HCT116 (cell line): ENCODE measurements around the gene VAMP3. TPM values are rescaled to one million over a fixed set of nuclear protein-coding genes. Genes with fewer than 3 reads are reported as not detected.

Experiments
- ATAC-seq: fragments of 200-7000 bp; cut with Tn5 transposase; 2 replicates; pipeline ENCODE4 v1.9.1; 2020; ENCODE audit warnings: mild to moderate bottlenecking, moderate library complexity
- BruUV-seq: library from RNA; stranded (reverse); fragments of 400-500 nt; replicated peaks from 2 replicates; lab custom pipeline; 2021; lab: Mats Ljungman, UMichigan
- CTCF ChIA-PET: fragments of 300-600 bp; sonication (Branson Sonifier 250); formaldehyde crosslinking; loops from one replicate; lab custom pipeline; 2021; ENCODE audit warnings: antibody characterized with exemption; lab: Charles Lee
- POLR2A ChIA-PET: fragments of 300-600, 350-600 bp; sonication (Branson Sonifier 250); formaldehyde crosslinking; loops from one replicate; lab custom pipeline; 2021; ENCODE audit warnings: antibody characterized with exemption; lab: Charles Lee
- RAD21 ChIA-PET, 2 experiments: fragments of 300-600 bp; sonication (Branson Sonifier 250); formaldehyde crosslinking; loops; one replicate each; lab custom pipeline; 2023; ENCODE audit warnings: low total read pairs in 2 of 2; ENCODE audit not compliant: uncharacterized antibody in 2 of 2, unreplicated experiment in 2 of 2, low non-redundant PET in 1 of 2; lab: Charles Lee
- DNase-seq: peaks from one replicate; pipeline ENCODE4 v3.0.0-alpha.2; 2010; ENCODE audit warnings: low read depth, low spot score
- H2AFZ ChIP-seq: fragments of 200-600 bp; shearing (Covaris generic), sonication (generic); 2 replicates; pipeline ENCODE4 v1.6.1; 2017; ENCODE audit warnings: low read depth, mixed run types, mixed read lengths, antibody characterized with exemption, low read length; ENCODE audit not compliant: poor library complexity, severe bottlenecking
- H3K27ac ChIP-seq: 2 replicates; pipeline ENCODE4 v1.5.1; 2012; ENCODE audit warnings: low read depth, low read length
- H3K27me3 ChIP-seq: fragments of 200-600 bp; sonication (generic); 2 replicates; pipeline ENCODE4 v1.6.1; 2016; ENCODE audit warnings: mixed run types, low read length, mixed read lengths; ENCODE audit not compliant: insufficient read depth
- H3K36me3 ChIP-seq, 2 experiments: fragments of 200-500 bp in 1 of 2; fragments of 200-600 bp in 1 of 2; sonication (Bioruptor generic) in 1 of 2; sonication (generic) in 1 of 2; 2 replicates each; pipeline versions ENCODE4 v1.5.1 to v1.6.1; 2014 to 2016; ENCODE audit warnings: low read length in 2 of 2, inconsistent platforms in 1 of 2, mixed read lengths in 1 of 2, mixed run types in 1 of 2; ENCODE audit not compliant: insufficient read depth in 2 of 2, control insufficient read depth in 1 of 2
- H3K4me1 ChIP-seq, 2 experiments: fragments of 200-600 bp in 1 of 2; sonication (generic) in 1 of 2; 2 replicates each; pipeline versions ENCODE4 v1.5.1 to v1.6.1; 2012 to 2017; ENCODE audit warnings: low read length in 2 of 2, inconsistent platforms in 1 of 2, mild to moderate bottlenecking in 1 of 2, mixed read lengths in 1 of 2, mixed run types in 1 of 2, moderate library complexity in 1 of 2; ENCODE audit not compliant: insufficient read depth in 2 of 2, control insufficient read depth in 1 of 2
- H3K4me2 ChIP-seq: fragments of 200-600 bp; sonication (generic); 2 replicates; pipeline ENCODE4 v1.6.1; 2017; ENCODE audit warnings: mixed run types, low read length, mixed read lengths
- H3K4me3 ChIP-seq, 2 experiments: fragments of 200-600 bp in 1 of 2; sonication (generic) in 1 of 2; replicated peaks in 1 of 2; 2 replicates each; pipeline ENCODE4 v1.5.1; 2011 to 2016; ENCODE audit warnings: low read length in 2 of 2, control low read depth in 1 of 2, low read depth in 1 of 2, mild to moderate bottlenecking in 1 of 2, mixed read lengths in 1 of 2, mixed run types in 1 of 2
- H3K79me2 ChIP-seq: fragments of 200-600 bp; sonication (generic); 2 replicates; pipeline ENCODE4 v1.6.1; 2017; ENCODE audit warnings: mild to moderate bottlenecking, mixed run types, low read length, moderate library complexity, mixed read lengths; ENCODE audit not compliant: insufficient read depth
- H3K9ac ChIP-seq: fragments of 200-600 bp; sonication (generic); 2 replicates; pipeline ENCODE4 v1.6.1; 2016; ENCODE audit warnings: low read length, mixed read lengths
- H3K9me2 ChIP-seq: fragments of 200-600 bp; sonication (generic), shearing (Covaris generic); 2 replicates; pipeline ENCODE4 v1.6.1; 2017; ENCODE audit warnings: mixed run types, mild to moderate bottlenecking, moderate library complexity; ENCODE audit not compliant: insufficient read depth
- H3K9me3 ChIP-seq, 2 experiments: fragments of 200-500 bp in 1 of 2; fragments of 200-600 bp in 1 of 2; sonication (Bioruptor generic) in 1 of 2; sonication (generic) in 1 of 2; 2 replicates each; pipeline ENCODE4 v1.6.1; 2014 to 2017; ENCODE audit warnings: low read length in 2 of 2, mixed read lengths in 2 of 2, inconsistent platforms in 1 of 2, low read depth in 1 of 2, mild to moderate bottlenecking in 1 of 2, mixed run types in 1 of 2, moderate library complexity in 1 of 2; ENCODE audit not compliant: control insufficient read depth in 1 of 2, insufficient read depth in 1 of 2
- H4K20me1 ChIP-seq: fragments of 200-600 bp; sonication (generic), shearing (Covaris generic); 2 replicates; pipeline ENCODE4 v1.6.1; 2017; ENCODE audit warnings: mixed run types, mild to moderate bottlenecking, moderate library complexity; ENCODE audit not compliant: insufficient read depth
- CBX3 ChIP-seq: IDR thresholded peaks from 2 replicates; pipeline ENCODE4 v1.6.1; 2012; ENCODE audit warnings: low read depth
- CEBPB ChIP-seq: IDR thresholded peaks from 2 replicates; pipeline ENCODE4 v1.6.1; 2012; ENCODE audit warnings: low read depth
- EGR1 ChIP-seq: IDR thresholded peaks from 2 replicates; pipeline ENCODE4 v1.6.1; 2012; ENCODE audit warnings: low read depth
- EZH2phosphoT487 ChIP-seq: fragments of 200-600 bp; IDR thresholded peaks from 2 replicates; pipeline ENCODE4 v1.6.1; 2018; ENCODE audit warnings: antibody characterized with exemption, borderline replicate concordance
- FOSL1 ChIP-seq: IDR thresholded peaks from 2 replicates; pipeline ENCODE4 v1.6.1; 2012; ENCODE audit warnings: low read depth
- JUND ChIP-seq: IDR thresholded peaks from 2 replicates; pipeline ENCODE4 v1.6.1; 2012
- POLR2A ChIP-seq: IDR thresholded peaks from 2 replicates; pipeline ENCODE4 v1.7.0; 2011; ENCODE audit warnings: borderline replicate concordance; ENCODE audit not compliant: insufficient read depth, insufficient read length; ENCODE audit errors: extremely low read depth
- POLR2AphosphoS5 ChIP-seq: IDR thresholded peaks from 2 replicates; pipeline ENCODE4 v1.6.1; 2011; ENCODE audit warnings: mild to moderate bottlenecking, low read depth, low read length, moderate library complexity
- RAD21 ChIP-seq: IDR thresholded peaks from 2 replicates; pipeline ENCODE4 v1.6.1; 2012; ENCODE audit warnings: low read depth, mild to moderate bottlenecking
- SIN3A ChIP-seq: IDR thresholded peaks from 2 replicates; pipeline ENCODE4 v1.6.1; 2012; ENCODE audit warnings: low read depth
- SP1 ChIP-seq: IDR thresholded peaks from 2 replicates; pipeline ENCODE4 v1.6.1; 2012; ENCODE audit warnings: low read depth
- SRF ChIP-seq: IDR thresholded peaks from 2 replicates; pipeline ENCODE4 v1.6.1; 2012; ENCODE audit warnings: low read depth
- TCF7L2 ChIP-seq: IDR thresholded peaks from 2 replicates; pipeline ENCODE4 v1.7.0; 2011; ENCODE audit warnings: borderline replicate concordance, inconsistent platforms; ENCODE audit not compliant: insufficient read depth, insufficient read length; ENCODE audit errors: extremely low read depth
- YY1 ChIP-seq: IDR thresholded peaks from 2 replicates; pipeline ENCODE4 v1.6.1; 2011; ENCODE audit warnings: low read length, low read depth, moderate library complexity, mild to moderate bottlenecking; ENCODE audit not compliant: insufficient replicate concordance; ENCODE audit errors: extremely low read depth
- ZFX ChIP-seq: fragments of 450-650 bp; IDR thresholded peaks from 2 replicates; pipeline ENCODE4 v1.6.1; 2017
- ZNF274 ChIP-seq: fragments of 200-500 bp; sonication (Bioruptor generic); IDR thresholded peaks from 2 replicates; pipeline ENCODE4 v1.6.1; 2014; ENCODE audit warnings: mild to moderate bottlenecking, low read depth, low read length, inconsistent platforms
- intact Hi-C: fragments of 100-400 bp; cut with micrococcal nuclease; formaldehyde crosslinking; loops from 2 replicates; pipeline ENCODE4 v1.10.0; 2022
- total RNA-seq: library from RNA; stranded (reverse); gene quantifications from one replicate; pipeline ENCODE4 v1.2.1, GENCODE V29; 2021; ENCODE audit not compliant: unreplicated experiment
- TF ChIP-seq, protein P1 (sequence below): IDR thresholded peaks from 2 replicates; pipeline ENCODE4 v1.6.1; 2012
- TF ChIP-seq, protein P2 (sequence below): IDR thresholded peaks from 2 replicates; pipeline ENCODE4 v1.6.1; 2012; ENCODE audit warnings: low read depth
- TF ChIP-seq, protein P3 (sequence below): IDR thresholded peaks from 2 replicates; pipeline ENCODE4 v1.6.1; 2011; ENCODE audit warnings: mild to moderate bottlenecking, low read length, moderate library complexity; ENCODE audit not compliant: insufficient replicate concordance; ENCODE audit errors: extremely low read depth
- TF ChIP-seq, protein P4 (sequence below): IDR thresholded peaks from 2 replicates; pipeline ENCODE4 v1.6.1; 2012

The VAMP3 gene
- total RNA-seq, 1 experiment from 2014 or later: 79.3 TPM

DNA sequence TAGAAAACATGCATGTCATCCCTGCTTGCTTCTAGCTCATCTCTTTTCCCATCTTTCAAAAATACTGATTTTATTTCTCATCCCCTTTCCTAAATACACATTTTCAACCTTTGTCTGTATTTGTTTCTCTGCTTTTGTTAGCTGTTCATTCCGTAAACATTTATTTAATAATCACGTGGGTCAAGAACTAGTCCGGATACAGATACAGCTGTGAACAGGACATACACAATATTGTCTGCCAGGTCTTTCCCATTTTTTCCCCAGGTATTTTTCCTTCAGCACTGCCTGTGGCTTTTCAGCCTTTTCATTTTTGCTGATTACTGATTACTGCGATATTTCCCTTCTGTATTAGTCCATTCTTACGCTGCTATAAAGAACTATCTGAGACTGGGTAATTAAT lies 18.7 kb downstream of the VAMP3 start:
- ATAC-seq: no peak
- no peaks in the 10 kb centered on the region for H3K9me2 ChIP-seq
- CTCF ChIA-PET: no interaction called here
- intact Hi-C loops: no loop called here
- H3K27ac ChIP-seq: no peak overlapping the region
- TF ChIP-seq ZNF274: no peak
- TF ChIP-seq SIN3A: no peak
- TF ChIP-seq POLR2A: no peak
- TF ChIP-seq YY1: no peak
- TF ChIP-seq, protein P1, sequence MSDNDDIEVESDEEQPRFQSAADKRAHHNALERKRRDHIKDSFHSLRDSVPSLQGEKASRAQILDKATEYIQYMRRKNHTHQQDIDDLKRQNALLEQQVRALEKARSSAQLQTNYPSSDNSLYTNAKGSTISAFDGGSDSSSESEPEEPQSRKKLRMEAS: no peak
- TF ChIP-seq SP1: no peak
- no peak for TF ChIP-seq CBX3
- TF ChIP-seq, protein P2, sequence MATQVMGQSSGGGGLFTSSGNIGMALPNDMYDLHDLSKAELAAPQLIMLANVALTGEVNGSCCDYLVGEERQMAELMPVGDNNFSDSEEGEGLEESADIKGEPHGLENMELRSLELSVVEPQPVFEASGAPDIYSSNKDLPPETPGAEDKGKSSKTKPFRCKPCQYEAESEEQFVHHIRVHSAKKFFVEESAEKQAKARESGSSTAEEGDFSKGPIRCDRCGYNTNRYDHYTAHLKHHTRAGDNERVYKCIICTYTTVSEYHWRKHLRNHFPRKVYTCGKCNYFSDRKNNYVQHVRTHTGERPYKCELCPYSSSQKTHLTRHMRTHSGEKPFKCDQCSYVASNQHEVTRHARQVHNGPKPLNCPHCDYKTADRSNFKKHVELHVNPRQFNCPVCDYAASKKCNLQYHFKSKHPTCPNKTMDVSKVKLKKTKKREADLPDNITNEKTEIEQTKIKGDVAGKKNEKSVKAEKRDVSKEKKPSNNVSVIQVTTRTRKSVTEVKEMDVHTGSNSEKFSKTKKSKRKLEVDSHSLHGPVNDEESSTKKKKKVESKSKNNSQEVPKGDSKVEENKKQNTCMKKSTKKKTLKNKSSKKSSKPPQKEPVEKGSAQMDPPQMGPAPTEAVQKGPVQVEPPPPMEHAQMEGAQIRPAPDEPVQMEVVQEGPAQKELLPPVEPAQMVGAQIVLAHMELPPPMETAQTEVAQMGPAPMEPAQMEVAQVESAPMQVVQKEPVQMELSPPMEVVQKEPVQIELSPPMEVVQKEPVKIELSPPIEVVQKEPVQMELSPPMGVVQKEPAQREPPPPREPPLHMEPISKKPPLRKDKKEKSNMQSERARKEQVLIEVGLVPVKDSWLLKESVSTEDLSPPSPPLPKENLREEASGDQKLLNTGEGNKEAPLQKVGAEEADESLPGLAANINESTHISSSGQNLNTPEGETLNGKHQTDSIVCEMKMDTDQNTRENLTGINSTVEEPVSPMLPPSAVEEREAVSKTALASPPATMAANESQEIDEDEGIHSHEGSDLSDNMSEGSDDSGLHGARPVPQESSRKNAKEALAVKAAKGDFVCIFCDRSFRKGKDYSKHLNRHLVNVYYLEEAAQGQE: no peak
- TF ChIP-seq, protein P3, sequence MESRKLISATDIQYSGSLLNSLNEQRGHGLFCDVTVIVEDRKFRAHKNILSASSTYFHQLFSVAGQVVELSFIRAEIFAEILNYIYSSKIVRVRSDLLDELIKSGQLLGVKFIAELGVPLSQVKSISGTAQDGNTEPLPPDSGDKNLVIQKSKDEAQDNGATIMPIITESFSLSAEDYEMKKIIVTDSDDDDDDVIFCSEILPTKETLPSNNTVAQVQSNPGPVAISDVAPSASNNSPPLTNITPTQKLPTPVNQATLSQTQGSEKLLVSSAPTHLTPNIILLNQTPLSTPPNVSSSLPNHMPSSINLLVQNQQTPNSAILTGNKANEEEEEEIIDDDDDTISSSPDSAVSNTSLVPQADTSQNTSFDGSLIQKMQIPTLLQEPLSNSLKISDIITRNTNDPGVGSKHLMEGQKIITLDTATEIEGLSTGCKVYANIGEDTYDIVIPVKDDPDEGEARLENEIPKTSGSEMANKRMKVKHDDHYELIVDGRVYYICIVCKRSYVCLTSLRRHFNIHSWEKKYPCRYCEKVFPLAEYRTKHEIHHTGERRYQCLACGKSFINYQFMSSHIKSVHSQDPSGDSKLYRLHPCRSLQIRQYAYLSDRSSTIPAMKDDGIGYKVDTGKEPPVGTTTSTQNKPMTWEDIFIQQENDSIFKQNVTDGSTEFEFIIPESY: no peak
- no peak for TF ChIP-seq RAD21
- no peak for TF ChIP-seq SRF
- TF ChIP-seq EZH2phosphoT487: no peak
- TF ChIP-seq FOSL1: no peak
- no peak for TF ChIP-seq EGR1
- no peak for TF ChIP-seq TCF7L2
- TF ChIP-seq ZFX: no peak
- TF ChIP-seq POLR2AphosphoS5: no peak
- TF ChIP-seq, protein P4, sequence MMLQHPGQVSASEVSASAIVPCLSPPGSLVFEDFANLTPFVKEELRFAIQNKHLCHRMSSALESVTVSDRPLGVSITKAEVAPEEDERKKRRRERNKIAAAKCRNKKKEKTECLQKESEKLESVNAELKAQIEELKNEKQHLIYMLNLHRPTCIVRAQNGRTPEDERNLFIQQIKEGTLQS: no peak
- no peak for TF ChIP-seq CEBPB
- no peak for TF ChIP-seq JUND
- DNase-seq: no peak
- H3K79me2 ChIP-seq: no peaks in the 10 kb centered on the region
- H3K4me2 ChIP-seq: no peak overlapping the region
- no peaks in the 10 kb centered on the region for H4K20me1 ChIP-seq
- peaks cover 0 to 16% of the 10 kb centered on the region in 2 experiments; a peak in 1 of 4 replicates for H3K9me3 ChIP-seq
- H3K36me3 ChIP-seq: peaks cover 0 to 19% of the 10 kb centered on the region in 2 experiments; a peak in 1 of 4 replicates
- no peaks in the 10 kb centered on the region for H3K27me3 ChIP-seq
- BruUV-seq: no TSS peak
- no peak overlapping the region for H3K4me3 ChIP-seq
- H3K9ac ChIP-seq: no peak overlapping the region
- POLR2A ChIA-PET: no interaction called here
- no peaks in the 10 kb centered on the region for H3K4me1 ChIP-seq
- no peak overlapping the region for H2AFZ ChIP-seq
- RAD21 ChIA-PET: no interaction called here
